ENCODE results near the gene TRAFD1.

The TRAFD1 gene

DNA sequence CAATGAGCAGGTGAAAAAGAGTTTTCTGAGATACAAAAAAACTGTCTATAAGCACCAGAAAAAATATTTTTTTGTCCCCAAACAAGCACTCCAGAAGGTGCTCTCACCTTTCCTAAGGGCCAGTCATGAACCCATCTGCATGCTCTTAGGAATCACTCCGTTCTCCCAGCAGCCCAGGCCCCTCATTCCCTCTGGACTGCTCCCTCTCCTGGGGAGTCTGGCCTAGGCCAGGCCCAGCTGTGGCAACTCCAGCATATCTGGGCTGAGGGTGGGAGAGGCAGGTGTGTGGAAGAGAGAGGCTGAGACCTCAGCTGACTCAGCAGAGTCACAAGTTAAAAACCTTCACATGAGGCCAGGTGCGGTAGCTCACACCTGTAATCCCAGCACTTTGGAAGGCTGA is 54.6 kb downstream of the TRAFD1 start:
- no peak for DNase-seq

- DNase-seq: no peak
These were observed 55.1 kb downstream of the TRAFD1 start for GRCh38 chr12:112180422-112180821.

- no peak for DNase-seq
These were observed 57.1 kb downstream of the TRAFD1 start for GRCh38 chr12:112182499-112182898.

DNA sequence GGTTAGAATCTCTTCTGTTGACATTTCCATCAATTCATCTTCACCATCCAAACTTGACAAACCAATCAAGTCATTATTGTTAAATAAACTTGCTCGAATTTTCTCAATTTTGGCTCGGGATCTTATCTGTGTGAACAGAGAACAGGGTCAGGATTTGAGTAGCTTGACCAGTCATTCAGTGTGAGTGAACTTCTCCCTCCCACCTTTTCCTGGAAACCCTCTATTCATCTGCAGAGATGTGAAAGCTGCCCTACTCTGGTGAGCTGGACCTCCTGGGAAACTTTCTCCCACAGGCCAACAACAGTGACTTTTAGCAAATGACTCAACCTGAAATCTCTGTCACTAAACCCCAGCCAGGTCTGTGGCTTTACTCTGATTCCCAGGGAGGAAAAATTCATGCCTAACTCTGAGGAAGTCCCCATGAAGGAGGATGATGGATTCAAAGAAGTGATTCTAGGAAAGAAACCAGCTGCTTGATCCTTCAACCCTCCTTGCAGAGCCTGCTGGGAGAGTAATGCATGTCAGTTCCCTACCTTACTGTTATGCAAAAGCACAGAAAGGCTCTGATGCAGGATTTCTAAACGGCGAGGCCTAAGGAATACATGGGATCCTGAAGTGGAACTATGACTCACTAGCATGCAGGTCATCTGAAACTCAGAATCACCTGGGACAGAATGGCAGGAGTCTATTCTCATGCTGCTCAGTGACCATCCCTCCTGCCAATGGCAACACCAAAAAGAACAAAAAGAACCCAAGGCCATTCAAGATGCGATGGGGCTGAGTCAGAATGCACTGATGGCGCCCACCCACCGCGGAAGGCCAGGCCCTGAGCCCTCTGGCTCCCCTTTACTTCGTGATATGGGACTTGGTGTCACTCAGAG is 58.0 kb downstream of the TRAFD1 start:
- DNase-seq: no peak

GRCh38 chr12:112184056-112184887 is 58.9 kb downstream of the TRAFD1 start:
- DNase-seq: no peak

- DNase-seq: no peak
These were observed 59.9 kb downstream of the TRAFD1 start for GRCh38 chr12:112185093-112185923.

DNA sequence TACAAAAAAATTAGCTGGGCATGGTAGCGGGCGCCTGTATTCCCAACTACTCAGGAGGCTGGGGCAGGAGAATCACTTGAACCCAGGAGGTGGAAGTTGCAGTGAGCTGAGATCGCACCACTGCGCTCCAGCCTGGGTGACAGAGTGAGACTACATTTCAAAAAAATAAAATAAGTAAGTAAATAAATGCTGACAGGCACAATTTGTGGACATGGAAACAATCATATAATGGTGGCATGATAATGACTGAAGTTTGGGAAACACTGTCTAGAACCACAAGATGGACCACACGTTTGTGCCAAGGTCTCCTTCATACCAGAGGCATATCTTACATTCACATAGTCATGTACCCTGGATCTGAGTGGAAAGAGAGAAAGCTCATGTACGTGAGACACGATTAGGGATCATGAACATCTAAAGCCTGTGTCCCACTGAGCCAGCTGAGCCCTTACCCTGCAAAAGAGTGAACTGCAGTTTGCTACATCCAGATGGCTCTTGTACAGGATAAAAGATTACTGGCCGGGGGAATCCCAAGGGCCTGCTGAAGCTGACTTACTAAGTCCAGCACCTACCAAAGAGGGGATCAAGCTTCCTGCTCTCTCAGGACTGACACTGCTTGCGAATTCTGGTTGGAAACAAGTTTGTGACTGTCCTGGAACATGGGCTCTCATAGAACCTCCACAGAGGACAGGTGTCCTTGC is 62.9 kb downstream of the TRAFD1 start:
- no peak for DNase-seq

- no peak for DNase-seq
These were observed 65.1 kb downstream of the TRAFD1 start for GRCh38 chr12:112190231-112191025.

DNA sequence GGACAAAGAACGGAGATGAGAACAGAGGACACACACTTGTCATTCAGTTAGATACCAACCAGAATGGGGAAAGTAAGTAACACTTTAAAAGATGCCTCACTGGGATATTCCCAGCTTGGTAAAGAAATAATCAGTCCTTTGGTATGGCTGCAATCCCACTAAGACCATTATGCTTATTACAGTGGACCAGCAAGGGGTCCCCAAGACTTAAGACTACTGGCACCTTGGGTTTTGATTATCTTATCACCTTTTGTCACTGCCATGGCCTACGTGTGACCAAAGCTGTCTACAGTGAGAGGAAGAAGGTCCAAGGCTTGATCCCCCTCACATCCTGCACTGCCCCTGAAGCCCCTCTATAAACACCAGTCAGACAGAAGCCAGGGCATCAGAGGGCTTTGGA is 65.8 kb downstream of the TRAFD1 start:
- DNase-seq: no peak

DNA sequence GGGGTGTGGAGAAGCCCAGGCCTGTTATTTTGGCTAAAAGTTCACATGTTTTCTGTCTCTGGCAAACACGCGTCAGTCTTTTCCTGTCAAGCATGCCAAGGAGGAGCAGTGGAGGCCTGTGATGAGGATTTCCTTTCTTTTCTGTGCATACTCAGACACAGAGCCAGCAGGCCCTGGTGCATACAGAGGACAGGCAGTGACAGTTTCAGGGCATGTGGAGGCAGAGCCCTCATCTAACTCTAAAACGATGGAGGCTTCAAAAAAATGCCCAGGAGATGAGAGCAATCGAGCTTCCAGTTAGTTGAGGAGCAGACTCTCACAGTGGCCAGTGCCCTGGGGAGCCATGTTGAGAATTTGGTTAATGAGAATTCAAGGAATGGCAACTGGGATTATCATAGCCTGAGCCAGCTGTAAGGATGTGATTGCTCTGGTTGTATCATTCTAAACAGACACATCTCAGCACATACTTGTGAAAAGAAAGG is 66.5 kb downstream of the TRAFD1 start:
- no peak for DNase-seq

DNA sequence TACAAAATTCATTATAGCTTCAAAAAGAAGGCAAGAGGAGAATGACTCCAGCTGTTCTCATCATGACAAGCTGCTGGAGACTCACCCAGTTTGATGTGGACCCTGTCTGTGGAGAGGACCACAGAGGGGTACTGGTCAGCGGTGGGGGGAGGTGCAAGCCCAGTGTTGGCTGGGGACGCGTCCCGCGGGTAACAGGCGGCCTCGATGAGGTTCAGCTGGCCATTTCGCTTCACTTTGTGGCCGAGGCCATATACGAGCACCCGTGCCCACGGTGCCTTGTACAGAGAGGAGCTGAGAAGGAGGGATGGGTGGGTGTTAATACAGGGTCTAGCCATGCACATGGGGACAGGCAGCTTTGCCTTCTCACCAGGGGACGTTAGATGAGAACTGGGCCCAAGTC is 67.1 kb downstream of the TRAFD1 start:
- DNase-seq: no peak

DNA sequence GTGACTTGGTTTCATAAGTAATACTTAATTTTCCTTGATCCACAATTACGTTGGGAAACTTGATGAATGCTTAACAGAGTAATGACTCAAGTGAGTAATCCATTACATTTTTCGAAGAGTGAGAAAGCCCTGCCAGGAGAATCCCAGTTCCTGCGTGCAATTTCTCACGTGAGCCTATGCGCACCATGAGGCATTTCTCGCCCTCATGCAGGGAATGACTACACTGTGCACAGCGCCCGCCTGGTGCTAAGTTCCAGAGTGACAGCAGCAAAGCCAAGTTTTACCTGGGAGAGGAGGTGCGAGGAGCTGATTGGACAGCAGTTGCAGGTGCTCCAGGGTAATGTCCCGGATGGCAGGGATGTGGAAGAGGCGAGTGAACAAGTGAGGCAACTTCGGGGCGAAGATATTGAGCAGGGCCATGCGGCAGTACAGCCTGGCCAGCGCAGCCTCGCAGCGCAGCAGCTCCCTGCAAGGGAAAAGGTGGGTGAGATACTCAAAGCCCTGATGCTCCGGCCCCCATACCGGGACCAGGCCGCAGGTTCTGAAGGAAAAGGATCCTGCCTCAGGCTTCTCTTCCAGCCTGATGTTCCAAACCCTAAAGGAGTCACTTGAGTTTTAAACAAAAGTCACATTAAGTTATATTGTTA is 69.4 kb downstream of the TRAFD1 start:
- no peak for DNase-seq

DNA sequence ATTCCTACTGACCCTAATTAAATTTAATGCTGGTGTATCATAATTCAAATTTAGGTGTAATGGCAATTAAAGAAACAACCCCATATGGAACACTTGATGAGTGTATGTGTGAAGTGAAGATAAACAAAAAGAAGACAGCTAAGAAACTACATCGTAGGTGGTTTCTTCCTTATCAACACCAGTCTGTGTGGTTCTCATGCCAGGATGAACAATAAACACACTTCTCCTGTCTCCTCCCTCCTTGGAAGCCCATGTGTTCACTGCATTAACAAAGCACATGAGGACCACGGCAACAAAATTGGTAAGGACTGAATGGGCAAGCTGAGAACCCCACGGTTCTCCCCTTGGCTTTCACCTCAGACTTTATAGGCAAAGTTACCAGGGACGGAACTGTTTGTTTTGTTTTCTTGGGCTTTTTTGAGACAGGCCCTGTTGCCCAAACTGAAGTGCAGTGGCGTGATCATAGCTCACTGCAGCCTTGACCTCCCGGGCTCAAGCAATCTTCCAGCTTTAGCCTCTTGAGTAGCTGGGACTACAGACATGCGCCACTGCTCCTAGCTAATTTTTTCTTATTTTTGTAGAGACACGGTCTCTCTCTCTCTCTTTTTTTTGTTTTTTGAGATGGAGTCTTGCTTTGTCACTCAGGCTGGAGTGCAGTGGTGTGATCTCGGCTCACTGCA is 71.0 kb downstream of the TRAFD1 start:
- no peak for DNase-seq

GRCh38 chr12:112198120-112198733 is 72.9 kb downstream of the TRAFD1 start:
- DNase-seq: peak in 1 of 2 experiments; percentile 67

GRCh38 chr12:112199136-112199535 is 73.8 kb downstream of the TRAFD1 start:
- no peak for DNase-seq
